Fibroblast of villous mesenchyme (primary cell): Measurements from ENCODE around the gene ERICH6B. TPM values are rescaled to one million over a fixed set of nuclear protein-coding genes. Genes with fewer than 3 reads are reported as not detected.
A peak's percentile ranks its signal among the peaks of the same experiment; 100 is the strongest.

Experiments used
- DNase-seq: peaks from one replicate; pipeline ENCODE4 v3.0.0-alpha.2; 2010; ENCODE audit warnings: low read depth
- H3K4me3 ChIP-seq: 2 replicates; pipeline ENCODE4 v1.5.1; 2011; ENCODE audit warnings: low read depth, mild to moderate bottlenecking, low read length
- CTCF ChIP-seq: IDR thresholded peaks from 2 replicates; pipeline ENCODE4 v1.5.1; 2012; ENCODE audit warnings: low read depth, mild to moderate bottlenecking, low read length; ENCODE audit not compliant: insufficient read depth
- total RNA-seq: library from RNA; depleted of rRNA; stranded (reverse); fragments of >200 nt; gene quantifications from 2 replicates; pipeline ENCODE4 v1.2.3, GENCODE V29; 2012

ERICH6B gene
- total RNA-seq, 1 donor: not detected

- no peak overlapping the region for H3K4me3 ChIP-seq
- DNase-seq: peak; percentile 68
- TF ChIP-seq CTCF: no peak
Observed at GRCh38 chr13:45518525-45519245, 96.9 kb downstream of the ERICH6B start.

- no peak for DNase-seq
- H3K4me3 ChIP-seq: no peak overlapping the region
- TF ChIP-seq CTCF: no peak
Observed at GRCh38 chr13:45516757-45517156, 98.8 kb downstream of the ERICH6B start.

GRCh38 chr13:45512098-45512496, 103.4 kb downstream of the ERICH6B start:
- no peak for DNase-seq
- H3K4me3 ChIP-seq: no peak overlapping the region
- TF ChIP-seq CTCF: no peak

GRCh38 chr13:45511310-45512097, 104.0 kb downstream of the ERICH6B start:
- peak; percentile 85 for TF ChIP-seq CTCF
- peak; percentile 81 for DNase-seq
- H3K4me3 ChIP-seq: no peak overlapping the region

- no peak for DNase-seq
- no peak overlapping the region for H3K4me3 ChIP-seq
- no peak for TF ChIP-seq CTCF
Observed at GRCh38 chr13:45510672-45511071, 104.9 kb downstream of the ERICH6B start.

GRCh38 chr13:45508776-45509175, 106.8 kb downstream of the ERICH6B start:
- TF ChIP-seq CTCF: no peak
- DNase-seq: no peak

More at GRCh38 chr13:45508776-45509175, 106.8 kb downstream of the ERICH6B start:
- no peak overlapping the region for H3K4me3 ChIP-seq
